GM12892 (cell line): Measurements from ENCODE around the gene ATP9A.

ENCODE experiments used
- DNase-seq: peaks from one replicate; pipeline ENCODE4 v3.0.0; 2011; ENCODE audit not compliant: insufficient read length
- FAIRE-seq: peaks from 2 replicates; lab custom pipeline; 2011; peaks lifted over from hg19 to GRCh38; lab: Jason Lieb, UNC
- POLR2A ChIP-seq: IDR thresholded peaks from 2 replicates; pipeline ENCODE4 v1.6.1; 2011; ENCODE audit warnings: low read depth, low read length, control low read depth
- POLR2AphosphoS5 ChIP-seq: IDR thresholded peaks from 2 replicates; pipeline ENCODE4 v1.6.1; 2011; ENCODE audit warnings: low read depth, low read length, control low read depth
- TAF1 ChIP-seq: IDR thresholded peaks from 2 replicates; pipeline ENCODE4 v1.6.1; 2011; ENCODE audit warnings: low read depth, mild to moderate bottlenecking, control low read depth, low read length, borderline replicate concordance

ATP9A gene

DNA sequence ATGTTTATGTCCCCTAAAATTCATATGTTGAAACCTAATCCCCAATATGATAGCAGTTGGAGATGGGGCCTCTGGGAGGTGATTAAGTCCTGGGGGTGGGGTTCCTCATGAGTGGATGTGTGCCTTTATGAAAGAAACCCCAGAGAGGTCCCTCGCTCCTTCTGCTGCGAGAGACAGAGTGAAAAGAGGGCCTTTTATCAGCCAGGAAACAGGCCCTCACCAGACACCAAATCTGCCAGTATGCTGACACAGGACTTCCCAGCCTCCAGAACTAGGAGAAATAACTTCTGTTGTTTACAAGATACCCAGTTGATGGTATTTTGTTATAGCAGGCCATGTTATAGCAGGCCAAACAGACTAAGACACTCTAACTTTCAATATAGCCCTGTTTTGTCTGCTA, 124.8 kb downstream of the ATP9A start:
- DNase-seq (no peak), FAIRE-seq (no peak)
- TF ChIP-seq POLR2AphosphoS5: no peak
- no peak for TF ChIP-seq POLR2A
- TF ChIP-seq TAF1: no peak

DNA sequence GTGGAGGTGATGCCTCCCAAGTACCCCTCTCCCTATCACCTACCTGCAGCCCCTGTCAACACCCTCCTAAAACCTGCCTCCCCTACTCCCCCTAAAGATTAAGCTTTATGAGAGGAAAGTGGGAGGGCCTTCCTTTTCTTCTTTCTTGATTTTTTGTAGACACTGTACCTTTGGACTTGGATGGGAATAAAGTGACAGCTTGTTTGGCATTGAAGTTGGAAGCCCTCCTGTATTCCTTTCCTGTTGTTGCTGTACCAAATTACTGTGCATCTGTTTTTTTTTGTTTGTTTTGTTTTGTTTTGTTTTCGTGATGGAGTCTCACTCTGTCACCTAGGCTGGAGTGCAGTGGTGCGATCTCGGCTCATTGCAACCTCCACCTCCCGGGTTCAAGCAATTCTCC, 126.3 kb downstream of the ATP9A start:
- DNase-seq (no peak), FAIRE-seq (no peak)
- TF ChIP-seq TAF1 (no peak), POLR2A (no peak), POLR2AphosphoS5 (no peak)

DNA sequence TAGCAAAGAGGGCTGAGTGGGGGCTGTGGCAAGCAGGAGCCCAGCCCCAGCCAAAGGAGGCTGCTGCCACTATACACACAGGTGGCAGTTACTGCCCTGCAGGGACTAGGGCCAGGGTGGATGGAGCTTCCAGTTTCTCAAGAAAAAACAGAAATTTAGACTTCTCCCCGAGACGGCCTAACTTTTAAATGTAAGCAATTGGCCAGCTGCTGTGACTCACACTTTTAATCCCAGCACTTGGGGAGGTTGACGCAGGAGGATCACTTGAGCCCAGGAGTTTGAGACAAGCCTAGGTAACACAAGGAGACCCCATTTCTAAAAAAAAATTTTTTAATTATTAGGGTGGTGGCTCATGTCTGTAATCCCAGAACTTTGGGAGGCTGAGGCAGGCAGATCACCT, 127.4 kb downstream of the ATP9A start:
- no peak for FAIRE-seq
- no peak for DNase-seq
- TF ChIP-seq TAF1: no peak
- no peak for TF ChIP-seq POLR2AphosphoS5
- no peak for TF ChIP-seq POLR2A

DNA sequence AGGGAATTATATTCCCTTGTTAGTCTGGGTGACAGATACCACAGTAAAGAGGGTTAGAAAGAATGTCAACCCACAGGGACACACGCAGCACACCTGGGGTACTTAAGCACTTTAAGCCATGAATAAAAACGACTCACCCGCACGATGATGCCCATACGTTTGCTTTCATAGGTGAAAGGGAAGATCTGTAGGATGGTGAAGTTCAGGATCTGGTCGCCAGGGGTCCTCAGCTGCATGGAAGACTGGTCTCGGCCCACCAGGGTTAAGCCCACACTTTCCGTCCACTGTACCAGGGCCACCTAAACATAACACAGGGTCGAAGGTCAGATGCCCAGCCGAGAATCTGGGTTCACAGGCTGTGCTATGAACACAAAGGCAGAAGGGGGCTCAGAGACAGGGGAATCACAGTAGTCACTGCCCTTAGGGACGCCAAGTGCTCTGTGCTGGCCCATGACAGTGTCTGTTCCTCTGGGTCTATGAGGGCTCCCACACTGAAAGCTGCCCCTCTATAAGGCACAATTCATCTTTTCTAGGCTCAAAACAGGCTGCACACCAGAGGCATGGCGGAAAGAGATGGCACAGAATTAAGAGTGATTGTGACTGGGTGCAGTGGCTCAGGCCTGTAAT, 128.9 kb downstream of the ATP9A start:
- FAIRE-seq (peak; percentile 14), DNase-seq (peak; percentile 41)
- no peak for TF ChIP-seq TAF1
- no peak for TF ChIP-seq POLR2A
- TF ChIP-seq POLR2AphosphoS5: no peak

DNA sequence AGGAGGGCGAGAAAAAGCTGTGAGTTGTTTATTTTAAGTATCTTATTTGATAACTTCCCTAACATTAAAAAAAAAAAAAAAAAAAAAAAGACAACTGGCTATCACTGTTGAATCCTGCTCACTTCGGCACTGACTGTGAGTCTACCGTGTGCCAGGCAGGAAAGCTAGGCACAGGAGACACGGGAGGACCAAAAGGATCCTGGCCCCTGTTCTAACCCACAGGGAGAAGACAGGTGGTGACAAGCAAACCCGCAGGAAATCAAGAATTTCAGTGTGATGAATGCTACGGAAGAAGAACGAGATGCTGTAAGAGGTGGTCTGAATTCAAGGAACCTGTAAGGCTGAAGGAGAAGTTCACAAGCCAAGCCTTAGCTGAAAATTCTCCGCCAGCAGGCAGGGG, 130.9 kb downstream of the ATP9A start:
- no peak for FAIRE-seq
- TF ChIP-seq POLR2AphosphoS5: no peak
- no peak for TF ChIP-seq POLR2A
- TF ChIP-seq TAF1: no peak
- DNase-seq: no peak

DNA sequence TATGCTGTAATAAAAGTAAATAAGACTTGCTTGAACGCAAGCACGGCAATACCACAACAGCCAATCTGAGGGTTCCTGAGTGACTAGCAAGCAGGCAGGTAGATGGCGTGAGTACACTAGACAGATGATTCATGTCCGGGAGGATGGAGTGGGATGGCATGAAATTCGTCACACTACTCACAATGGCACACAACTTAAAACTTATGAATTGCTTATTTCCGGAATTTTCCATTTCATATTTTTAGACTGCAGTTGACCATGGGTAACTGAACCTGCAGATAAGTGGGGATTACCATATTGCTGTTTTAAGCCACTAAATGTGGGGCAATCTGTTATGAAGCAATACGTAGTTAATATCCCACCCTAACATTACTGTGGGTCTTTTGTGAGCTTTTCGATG, 132.1 kb downstream of the ATP9A start:
- FAIRE-seq (no peak), DNase-seq (no peak)
- no peak for TF ChIP-seq POLR2AphosphoS5
- no peak for TF ChIP-seq TAF1
- no peak for TF ChIP-seq POLR2A

DNA sequence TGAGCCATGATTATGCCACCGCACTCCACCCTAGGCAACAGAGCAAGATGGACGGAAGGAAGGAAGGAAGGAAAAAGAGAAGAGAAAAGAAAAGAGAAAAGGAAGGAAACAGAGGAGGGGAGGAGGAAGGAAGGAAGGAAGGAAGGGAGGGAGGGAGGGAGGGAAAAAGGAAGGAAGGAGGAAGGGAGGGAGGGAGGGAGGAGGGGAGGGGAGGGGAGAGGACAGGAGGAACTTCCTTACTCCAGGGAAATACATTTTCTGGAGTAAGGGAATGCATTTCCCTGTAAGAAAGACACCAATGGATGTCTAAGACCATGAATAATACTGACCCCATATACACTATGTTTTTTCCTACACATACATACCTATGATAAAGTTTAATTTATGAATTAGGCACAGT, 132.5 kb downstream of the ATP9A start:
- FAIRE-seq (no peak), DNase-seq (no peak)
- TF ChIP-seq TAF1 (no peak), POLR2A (no peak), POLR2AphosphoS5 (no peak)

DNA sequence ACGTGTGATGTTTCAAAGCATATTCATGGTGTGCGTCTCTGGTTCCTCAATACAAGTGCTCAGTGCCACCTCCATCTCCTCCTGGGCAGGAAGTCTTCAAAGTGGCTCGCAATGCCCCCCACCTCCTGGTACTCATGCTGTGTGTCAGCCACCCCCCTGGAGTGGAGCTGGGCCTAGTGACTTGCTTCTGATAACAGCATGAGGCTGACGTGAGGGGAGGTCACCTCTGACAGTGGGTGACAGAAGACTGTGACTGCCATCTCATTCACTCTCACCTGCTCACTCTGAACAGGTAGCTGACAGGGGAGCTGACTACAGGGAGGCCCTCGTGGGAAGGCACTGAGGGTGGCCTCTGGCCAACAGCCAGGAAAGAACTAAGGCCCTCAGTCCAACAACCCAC, 133.3 kb downstream of the ATP9A start:
- DNase-seq (no peak), FAIRE-seq (no peak)
- TF ChIP-seq POLR2A (no peak), TAF1 (no peak), POLR2AphosphoS5 (no peak)

DNA sequence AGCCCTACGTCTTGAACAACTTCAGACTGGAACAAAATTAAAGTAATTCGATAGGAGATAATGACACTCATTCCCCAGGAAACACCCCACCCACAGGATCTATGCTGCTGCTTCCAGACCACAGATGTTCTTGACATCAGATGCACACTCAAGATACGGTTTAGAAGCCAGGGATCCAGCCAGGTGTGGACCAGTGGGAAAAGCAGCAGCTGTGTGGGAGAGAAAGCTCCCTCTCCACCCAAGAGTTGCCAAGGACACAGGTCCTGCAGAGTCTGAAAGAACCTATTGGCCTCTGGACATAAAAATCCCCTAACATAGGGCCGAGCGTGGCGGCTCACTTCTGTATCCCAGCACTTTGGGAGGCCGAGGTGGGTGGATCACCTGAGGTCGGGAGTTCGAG, 133.9 kb downstream of the ATP9A start:
- no peak for FAIRE-seq
- TF ChIP-seq POLR2A: no peak
- TF ChIP-seq TAF1: no peak
- TF ChIP-seq POLR2AphosphoS5: no peak
- no peak for DNase-seq

DNA sequence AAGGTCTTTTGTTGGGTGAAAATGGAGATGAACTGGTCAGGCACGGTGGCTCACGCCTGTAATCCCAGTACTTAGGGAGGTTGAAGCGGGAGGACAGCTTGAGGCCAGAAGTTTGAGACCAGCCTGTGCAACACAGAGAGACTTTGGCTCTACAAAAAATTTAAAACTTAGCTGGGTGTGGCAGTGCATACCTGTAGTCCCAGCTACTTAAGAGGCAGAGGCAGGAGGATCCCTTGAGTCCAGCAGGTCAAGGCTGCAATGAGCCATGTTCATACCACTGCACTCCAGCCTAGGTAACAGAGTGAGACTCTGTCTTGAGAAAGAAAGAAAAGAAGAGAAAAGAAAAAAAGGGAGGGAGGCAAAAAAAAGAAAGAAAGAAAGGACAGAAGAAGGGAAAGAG, 134.8 kb downstream of the ATP9A start:
- TF ChIP-seq TAF1 (no peak), POLR2A (no peak), POLR2AphosphoS5 (no peak)
- FAIRE-seq: no peak
- no peak for DNase-seq

DNA sequence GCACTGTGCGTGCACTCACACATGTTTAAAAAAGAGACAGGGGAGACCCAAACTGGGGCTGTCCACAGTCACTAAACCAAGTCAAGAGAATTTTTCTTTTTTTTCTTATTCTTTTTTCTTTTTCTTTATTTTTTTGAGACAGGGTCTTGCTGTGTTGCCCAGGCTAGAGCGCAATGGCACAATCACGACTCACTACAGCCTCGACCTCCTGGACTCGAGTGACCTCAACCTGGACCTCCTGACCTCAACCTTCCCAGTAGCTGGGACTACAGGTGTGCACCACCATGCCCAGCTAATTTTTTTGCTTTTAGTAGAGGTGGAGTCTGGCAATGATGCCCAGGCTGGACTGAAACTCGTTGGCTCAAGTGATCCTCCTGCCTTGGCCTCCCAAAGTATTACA, 136.2 kb downstream of the ATP9A start:
- DNase-seq: no peak
- no peak for FAIRE-seq
- no peak for TF ChIP-seq POLR2A
- TF ChIP-seq POLR2AphosphoS5: no peak
- TF ChIP-seq TAF1: no peak
